CD4-positive, alpha-beta T cell treated with Interleukin-15 for 4 hours (primary cell): ENCODE results near the gene ZNF214.

Experiments used
- DNase-seq: peaks from one replicate; pipeline ENCODE4 v3.0.0-alpha.2; 2020; ENCODE audit warnings: low spot score

Gene ZNF214

GRCh38 chr11:7020183-7020917 is at the start of gene ZNF214, which contains the start of gene NLRP14:
ZNF214 (minus strand) TSS chr11:7020346; CDS start chr11:7002835, 17,511 bp downstream.
NLRP14 (plus strand) TSS chr11:7020479; CDS start chr11:7038587, 18,108 bp downstream.
- no peak for DNase-seq

DNA sequence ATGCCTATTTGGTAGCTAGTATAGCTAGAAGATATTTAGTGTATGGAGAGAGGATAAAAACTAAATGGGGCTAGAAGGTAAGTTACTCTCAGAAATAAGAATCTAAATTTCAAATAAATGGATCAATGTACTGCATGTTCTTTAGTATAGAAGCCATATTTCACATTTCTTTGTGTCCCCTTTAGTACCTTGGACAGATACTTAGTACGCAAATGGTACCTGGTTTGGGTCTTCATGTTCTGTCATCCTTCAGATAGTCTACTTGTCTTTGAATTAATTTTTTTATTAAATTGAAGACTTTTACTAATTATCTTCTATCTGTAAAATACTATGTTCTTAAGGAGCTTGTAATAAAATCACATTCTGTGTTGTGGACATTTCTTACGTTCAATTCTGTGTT is 42.4 kb upstream of the ZNF214 start:
- no peak for DNase-seq

GRCh38 chr11:7060868-7061267 is 40.7 kb upstream of the ZNF214 start:
- DNase-seq, result no peak

- DNase-seq, result no peak
Observed at GRCh38 chr11:7057641-7058040, 37.5 kb upstream of the ZNF214 start.

- no peak for DNase-seq
Observed at GRCh38 chr11:7056828-7057513, 36.8 kb upstream of the ZNF214 start.

DNA sequence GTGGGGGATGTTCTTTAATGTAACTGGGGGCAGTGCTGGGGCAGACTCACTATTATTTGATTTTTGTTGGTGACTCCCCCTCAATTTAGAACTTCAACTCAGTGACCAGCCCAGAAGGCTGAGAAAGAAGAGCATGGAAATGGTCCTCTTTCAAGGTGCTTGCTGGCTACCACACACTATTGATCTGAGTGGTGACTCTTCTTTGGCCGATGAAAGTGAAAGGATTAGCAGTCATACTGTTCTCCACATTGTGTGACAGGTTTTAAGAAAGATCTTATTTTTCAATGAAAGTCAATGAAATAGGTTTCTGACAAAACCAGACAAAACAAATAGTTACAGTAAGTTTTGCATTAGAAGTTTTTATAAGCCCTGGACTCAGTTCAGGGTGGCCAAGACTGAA is 30.0 kb upstream of the ZNF214 start:
- DNase-seq, result no peak

DNA sequence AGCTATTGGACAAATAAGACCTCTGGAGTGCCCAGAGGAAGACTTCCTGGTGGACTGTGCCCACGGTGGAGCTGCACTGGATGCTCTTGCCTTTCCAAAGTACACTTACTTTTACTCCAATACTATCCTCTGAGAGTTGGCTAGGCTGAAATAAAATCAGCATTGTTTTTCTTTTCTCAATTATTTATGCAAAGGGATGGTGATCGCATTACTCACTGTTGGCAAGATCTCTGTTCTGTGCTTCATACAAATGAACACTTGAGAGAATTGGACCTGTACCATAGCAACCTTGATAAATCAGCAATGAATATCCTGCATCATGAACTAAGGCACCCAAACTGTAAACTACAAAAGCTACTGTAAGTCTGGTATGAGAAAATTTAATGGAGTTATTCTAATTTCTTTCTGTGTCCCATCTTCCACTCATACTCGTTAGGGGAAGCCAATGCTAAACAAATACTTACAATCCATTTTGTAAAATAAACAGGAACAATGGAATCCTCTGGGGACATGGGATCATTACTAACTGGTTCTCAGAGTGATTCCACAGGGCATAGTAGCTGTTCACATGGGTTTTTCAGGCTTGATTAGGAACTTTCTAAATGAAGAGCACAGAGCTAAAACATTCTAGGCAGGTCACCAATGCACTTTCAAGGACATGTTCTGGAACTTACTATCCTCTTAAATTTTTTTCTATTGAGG is 26.5 kb upstream of the ZNF214 start:
- DNase-seq, result no peak

GRCh38 chr11:7034019-7034418 is 13.9 kb upstream of the ZNF214 start:
- no peak for DNase-seq

- no peak for DNase-seq
Observed at GRCh38 chr11:7032692-7033091, 12.5 kb upstream of the ZNF214 start.

- no peak for DNase-seq
Observed at GRCh38 chr11:7031471-7031871, 11.3 kb upstream of the ZNF214 start.

DNA sequence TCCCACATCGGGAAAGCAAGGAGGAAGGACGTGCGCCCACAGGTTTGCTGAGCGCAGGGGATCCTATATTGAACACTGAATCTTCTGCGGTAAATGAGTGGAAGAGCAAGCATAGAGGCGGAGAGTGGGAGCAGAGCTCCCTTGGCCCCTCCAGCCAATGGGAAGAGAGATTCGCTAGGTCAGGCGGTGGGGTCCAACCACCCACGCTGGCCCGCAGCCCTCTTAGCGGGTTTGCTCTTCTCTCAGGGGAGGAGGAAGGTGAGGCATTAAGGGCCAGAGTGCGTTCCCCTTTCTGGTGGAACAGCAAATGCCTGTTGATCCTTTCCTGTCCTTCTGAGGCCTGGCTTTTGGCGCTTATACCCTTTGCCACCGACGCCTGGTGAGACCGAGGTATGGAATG is 10.7 kb upstream of the ZNF214 start:
- DNase-seq, result no peak

DNA sequence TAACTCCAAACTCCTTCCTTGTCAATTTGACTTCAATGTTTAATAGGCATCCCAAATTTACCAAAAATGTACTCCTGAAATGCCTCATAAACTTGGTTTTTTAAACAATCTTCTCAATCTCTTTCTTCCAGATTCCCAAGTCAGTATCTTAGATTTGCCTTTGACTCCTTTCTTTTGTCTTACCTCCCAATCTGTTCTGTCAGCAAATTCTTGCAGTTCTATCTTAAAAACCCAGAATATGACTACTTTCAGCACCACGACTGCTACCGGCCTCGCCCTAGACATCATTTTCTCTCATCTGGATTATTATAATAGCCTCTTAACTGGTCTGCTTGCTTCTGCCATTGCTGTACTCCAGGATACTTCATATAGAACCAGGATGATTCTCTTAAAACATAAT is 8.0 kb upstream of the ZNF214 start:
- no peak for DNase-seq

- no peak for DNase-seq
Observed at GRCh38 chr11:7021318-7021717, 1.2 kb upstream of the ZNF214 start.

GRCh38 chr11:7019500-7020182 is 505 bp downstream of the ZNF214 start:
- DNase-seq, result no peak

DNA sequence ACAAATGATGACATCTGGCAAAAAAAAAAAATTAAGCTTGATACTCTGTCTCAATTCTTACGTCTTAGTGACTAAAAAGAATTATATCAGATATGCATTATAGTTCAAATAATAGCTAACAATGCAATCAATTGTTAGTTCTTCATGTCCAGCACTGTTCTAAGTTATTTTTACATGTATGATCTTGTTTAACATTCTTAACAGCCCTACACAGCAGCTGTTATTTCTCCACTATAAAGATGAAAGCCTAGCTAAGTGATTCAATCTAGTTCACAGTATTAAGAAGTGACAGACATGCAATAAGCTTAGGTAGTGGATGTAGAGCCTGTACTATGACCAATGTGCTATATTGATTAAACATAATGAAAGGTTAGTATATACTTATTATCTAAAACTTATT is 4.1 kb downstream of the ZNF214 start:
- DNase-seq, result no peak

GRCh38 chr11:7014118-7014517 is 6.0 kb downstream of the ZNF214 start:
- DNase-seq, result no peak

- DNase-seq, result no peak
Observed at GRCh38 chr11:7004482-7004881, 15.7 kb downstream of the ZNF214 start.

- DNase-seq, result no peak
Observed at GRCh38 chr11:6995703-6996102, 24.4 kb downstream of the ZNF214 start.

GRCh38 chr11:6992457-6993417 is 27.4 kb downstream of the ZNF214 start:
- no peak for DNase-seq

DNA sequence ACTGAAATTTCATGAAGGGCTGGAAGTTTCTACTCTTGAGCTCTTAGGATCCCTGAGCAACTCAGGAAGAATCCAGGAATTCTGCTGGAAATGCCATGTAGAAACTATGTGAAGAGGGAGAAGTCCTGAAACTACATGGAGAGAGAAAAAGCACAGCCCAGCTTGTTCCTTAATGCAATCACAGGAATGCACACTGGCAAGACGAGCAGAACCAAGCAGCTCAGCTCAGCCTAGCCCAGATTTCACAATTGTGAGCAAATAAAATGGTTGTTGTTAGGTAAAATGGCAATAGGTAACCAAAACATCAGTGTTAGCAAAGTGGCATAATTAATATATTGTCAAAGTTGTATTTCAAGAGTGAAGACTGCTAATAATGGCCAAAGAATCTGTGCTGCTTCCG is 28.1 kb downstream of the ZNF214 start:
- DNase-seq, result no peak

GRCh38 chr11:6991227-6991626 is 28.9 kb downstream of the ZNF214 start:
- no peak for DNase-seq
